HPDE6-E6E7 (cell line): ENCODE results near the gene RHNO1.

Source experiments
- DNase-seq: peaks from one replicate; pipeline ENCODE4 v3.0.0; 2011; ENCODE audit warnings: missing footprints; ENCODE audit errors: extremely low spot score

The RHNO1 gene

GRCh38 chr12:2900642-2901041 is 23.6 kb downstream of the RHNO1 start:
- DNase-seq: no peak

DNA sequence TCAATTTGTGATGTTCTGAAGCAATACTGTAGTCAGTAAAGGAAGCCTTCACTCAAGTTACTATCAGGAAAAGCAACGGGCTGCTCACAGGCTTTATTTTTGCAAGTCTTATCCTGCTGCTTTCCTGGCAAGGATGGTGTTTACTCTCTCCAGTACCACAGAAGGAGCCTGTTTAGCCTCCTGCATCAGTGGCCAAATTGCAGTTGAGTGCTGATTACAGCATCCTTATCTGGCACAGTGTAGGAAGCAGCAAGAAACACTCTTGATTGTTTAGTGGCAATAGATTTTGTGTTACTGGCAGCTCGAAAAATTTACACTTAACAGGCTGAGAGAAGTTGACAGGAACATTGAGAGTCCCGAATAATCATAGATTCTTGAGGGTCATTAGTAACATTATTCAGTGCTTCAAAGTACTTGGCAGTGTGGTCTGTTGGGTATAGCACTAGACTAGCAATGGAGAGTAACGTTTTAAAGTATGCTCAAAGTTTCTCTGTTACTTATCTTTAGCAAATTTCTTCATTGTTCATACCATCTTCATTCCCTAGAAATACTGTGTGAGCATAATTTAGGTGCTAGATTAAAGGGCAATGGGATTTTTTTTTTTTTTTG is 25.4 kb downstream of the RHNO1 start:
- DNase-seq: no peak

DNA sequence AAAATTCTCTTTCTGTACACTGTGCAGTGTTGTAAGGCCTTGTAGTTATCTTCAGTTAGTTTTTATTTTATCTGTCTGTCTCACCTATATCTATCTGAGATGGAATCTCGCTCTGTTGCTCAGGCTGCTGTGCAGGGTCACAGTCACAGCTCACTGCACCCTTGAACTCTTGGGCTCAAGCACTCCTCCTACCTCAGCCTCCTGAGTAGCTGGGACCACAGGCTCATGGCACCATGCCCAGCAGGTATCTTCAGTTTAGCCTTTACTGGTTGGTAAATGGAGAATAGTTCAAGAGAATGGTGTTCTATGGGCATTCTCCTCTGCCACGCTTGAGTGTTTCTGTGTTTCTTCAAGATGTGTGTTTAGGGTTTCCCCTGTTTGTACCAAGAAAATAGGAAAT is 27.2 kb downstream of the RHNO1 start:
- no peak for DNase-seq

DNA sequence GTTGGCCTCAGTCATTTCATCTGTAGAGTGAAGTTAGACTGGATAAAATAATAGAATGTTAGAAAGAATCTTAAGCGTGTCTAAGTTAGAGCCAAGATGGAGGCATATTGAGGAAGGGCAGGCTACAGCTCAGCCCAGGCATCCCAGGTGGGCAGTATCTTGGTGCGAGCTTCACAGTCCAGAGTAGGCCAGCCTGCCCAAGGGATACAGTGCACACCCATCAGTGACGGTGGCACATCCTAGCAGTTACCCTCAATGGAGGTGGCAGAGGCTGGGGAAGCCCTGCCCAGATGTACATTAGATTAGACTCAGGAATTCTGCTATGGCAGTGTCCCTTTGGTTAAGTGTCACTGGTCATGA is 35.2 kb downstream of the RHNO1 start:
- no peak for DNase-seq

DNA sequence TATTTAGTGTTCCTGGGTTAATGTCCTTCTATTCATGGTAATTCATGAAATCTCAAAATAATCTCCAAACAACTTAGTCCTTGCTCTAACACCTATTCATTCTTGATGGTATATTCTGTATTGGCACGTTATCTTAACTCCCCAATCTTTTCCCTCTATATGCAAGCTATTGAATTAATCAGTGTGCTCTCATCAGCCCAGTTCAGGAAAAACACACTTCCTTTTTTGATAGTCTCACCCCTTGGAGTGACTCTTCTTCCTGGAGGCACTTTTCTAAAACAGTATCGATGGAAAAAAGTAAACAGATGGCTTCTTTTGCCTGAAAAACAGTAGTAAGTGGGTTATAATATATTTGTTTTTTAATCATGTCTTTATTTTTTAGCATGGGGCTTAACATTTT is 42.2 kb downstream of the RHNO1 start:
- no peak for DNase-seq

GRCh38 chr12:2922329-2922728 is 45.3 kb downstream of the RHNO1 start:
- no peak for DNase-seq

- no peak for DNase-seq
Observed at GRCh38 chr12:2923057-2923456, 46.0 kb downstream of the RHNO1 start.

GRCh38 chr12:2924019-2924418 is 47.0 kb downstream of the RHNO1 start:
- DNase-seq: no peak

- peak; percentile 13 for DNase-seq
Observed at GRCh38 chr12:2925322-2925995, 48.4 kb downstream of the RHNO1 start.

DNA sequence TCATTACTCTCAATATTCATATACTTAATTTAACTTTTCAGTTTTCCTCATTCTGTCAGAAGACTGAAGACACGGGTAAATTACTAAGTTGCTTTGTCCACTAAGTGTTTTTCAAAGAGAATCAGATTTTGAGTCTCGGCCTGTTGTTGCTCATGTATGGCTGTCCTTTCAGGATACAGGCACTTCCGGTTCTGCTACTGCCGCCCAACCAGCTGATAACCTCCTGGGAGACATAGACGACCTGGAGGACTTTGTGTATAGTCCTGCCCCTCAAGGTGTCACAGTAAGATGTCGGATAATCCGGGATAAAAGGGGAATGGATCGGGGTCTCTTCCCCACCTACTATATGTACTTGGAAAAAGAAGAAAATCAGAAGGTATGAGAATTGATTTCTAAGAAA is 53.8 kb downstream of the RHNO1 start:
- DNase-seq: no peak

- DNase-seq: no peak
Observed at GRCh38 chr12:2933586-2933985, 56.6 kb downstream of the RHNO1 start.

DNA sequence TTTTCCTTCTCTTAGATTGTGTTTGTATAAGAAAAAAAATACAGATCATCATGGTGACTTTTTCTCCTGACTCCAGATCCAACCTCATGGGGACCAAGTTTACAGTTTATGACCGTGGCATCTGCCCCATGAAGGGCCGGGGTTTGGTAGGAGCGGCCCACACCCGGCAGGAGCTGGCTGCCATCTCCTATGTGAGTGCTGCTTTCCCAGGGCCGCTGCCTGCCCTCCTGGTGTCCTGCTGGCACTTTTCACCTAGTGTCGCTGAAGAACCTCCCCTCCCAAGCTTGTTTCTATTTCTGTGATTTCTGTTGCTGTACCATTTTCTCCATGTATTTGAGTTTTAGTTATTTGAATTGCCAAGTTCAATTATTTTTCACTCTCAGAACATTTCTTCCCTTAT is 57.3 kb downstream of the RHNO1 start:
- DNase-seq: no peak

GRCh38 chr12:2936301-2936700 is 59.3 kb downstream of the RHNO1 start:
- DNase-seq: no peak

- DNase-seq: no peak
Observed at GRCh38 chr12:2937500-2937899, 60.5 kb downstream of the RHNO1 start.
